Measurements from ENCODE around the gene TRIM62.

The TRIM62 gene

DNA sequence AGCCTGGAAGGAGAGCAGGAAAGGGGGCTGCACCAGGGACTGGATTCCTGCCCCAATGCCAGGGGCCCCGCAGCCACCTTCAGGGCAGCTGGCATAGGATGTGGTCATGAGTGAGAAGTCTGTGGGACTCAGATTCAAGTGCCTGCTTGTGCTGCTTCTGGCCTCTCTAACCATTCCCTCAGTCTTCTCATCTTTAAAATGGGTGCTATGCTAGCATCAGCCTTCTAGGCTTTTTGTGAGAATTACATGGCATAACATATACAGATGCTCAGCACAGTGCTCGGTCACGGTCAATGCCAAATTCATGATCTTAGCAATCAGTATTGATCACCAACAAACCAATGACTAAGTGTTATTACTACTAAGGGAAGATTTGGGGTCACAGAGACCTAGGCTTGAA is 23.5 kb downstream of the TRIM62 start:
- peaks cover 33% of the 10 kb centered on the region for H3K36me3 Mint-ChIP-seq (ENCODE audit: low read depth)
- no peak overlapping the region for H3K27ac Mint-ChIP-seq
- H3K4me1 Mint-ChIP-seq (ENCODE audit: low read depth): peaks cover 8% of the 10 kb centered on the region
- H3K27me3 Mint-ChIP-seq: peaks cover 5% of the 10 kb centered on the region
- no peaks in the 10 kb centered on the region for H3K9me3 Mint-ChIP-seq
- no peak overlapping the region for H3K4me3 Mint-ChIP-seq
- intact Hi-C loops (cut with micrococcal nuclease): no loop called here

DNA sequence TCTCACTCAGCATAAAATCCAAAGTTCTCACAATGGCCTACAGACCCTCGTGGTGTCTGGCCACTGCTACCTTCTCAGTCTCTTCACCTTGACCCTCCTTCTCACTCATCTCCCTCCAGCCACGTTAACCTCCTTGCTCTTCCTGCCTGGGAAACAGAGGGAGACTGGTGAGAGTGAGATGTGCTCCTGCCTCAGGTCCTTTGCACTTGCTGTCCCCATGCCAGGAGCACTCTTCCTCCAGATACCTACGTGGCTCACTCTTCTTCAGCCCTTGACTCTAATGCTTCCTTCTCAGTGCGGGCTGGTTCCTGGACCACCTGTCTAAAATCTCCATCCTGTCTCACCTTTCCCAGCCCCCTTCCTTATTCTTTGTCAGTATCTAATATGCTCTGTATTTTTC is 24.7 kb downstream of the TRIM62 start:
- peaks cover 42% of the 10 kb centered on the region for H3K36me3 Mint-ChIP-seq (ENCODE audit: low read depth)
- no peak overlapping the region for H3K27ac Mint-ChIP-seq
- peaks cover 5% of the 10 kb centered on the region for H3K27me3 Mint-ChIP-seq
- intact Hi-C loops (cut with micrococcal nuclease): no loop called here
- H3K4me3 Mint-ChIP-seq: no peak overlapping the region
- no peaks in the 10 kb centered on the region for H3K9me3 Mint-ChIP-seq
- peaks cover 8% of the 10 kb centered on the region for H3K4me1 Mint-ChIP-seq (ENCODE audit: low read depth)

DNA sequence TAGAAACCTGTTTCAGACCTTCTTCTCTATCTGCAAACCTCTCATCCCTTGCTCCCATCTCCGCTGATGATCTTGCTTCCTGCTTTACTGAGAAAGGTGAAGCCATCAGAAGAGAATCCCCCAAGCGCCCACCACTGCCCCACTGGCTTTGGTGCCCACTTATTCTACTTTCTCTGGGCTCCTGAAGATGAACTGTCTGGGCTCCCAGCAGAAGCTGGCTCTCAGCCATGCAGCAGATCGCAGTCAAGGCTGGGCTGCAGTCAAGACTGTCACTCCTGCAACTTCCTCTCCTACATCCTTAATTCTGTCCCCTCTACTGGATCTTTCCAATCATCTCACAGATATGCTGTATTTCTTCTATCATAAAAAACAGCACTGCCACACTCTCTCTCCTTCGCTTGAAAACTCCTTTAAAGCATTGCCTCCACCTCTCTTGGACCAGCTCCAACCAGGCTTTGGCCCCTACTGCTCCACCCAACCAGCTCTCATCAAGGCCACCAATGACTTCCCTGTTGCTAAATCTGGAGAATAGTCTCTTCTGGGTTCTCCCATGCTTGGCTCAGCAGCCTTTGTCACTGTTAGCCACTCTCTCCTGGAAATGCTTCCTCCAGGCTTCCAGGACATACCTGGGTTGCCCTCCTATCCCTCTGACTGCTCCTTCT is 25.8 kb downstream of the TRIM62 start:
- peaks cover under 1% of the 10 kb centered on the region for H3K27me3 Mint-ChIP-seq
- peaks cover 49% of the 10 kb centered on the region for H3K36me3 Mint-ChIP-seq (ENCODE audit: low read depth)
- intact Hi-C loops (cut with micrococcal nuclease): no loop called here
- H3K4me1 Mint-ChIP-seq (ENCODE audit: low read depth): peaks cover 8% of the 10 kb centered on the region
- no peaks in the 10 kb centered on the region for H3K9me3 Mint-ChIP-seq
- H3K27ac Mint-ChIP-seq: no peak overlapping the region
- no peak overlapping the region for H3K4me3 Mint-ChIP-seq

DNA sequence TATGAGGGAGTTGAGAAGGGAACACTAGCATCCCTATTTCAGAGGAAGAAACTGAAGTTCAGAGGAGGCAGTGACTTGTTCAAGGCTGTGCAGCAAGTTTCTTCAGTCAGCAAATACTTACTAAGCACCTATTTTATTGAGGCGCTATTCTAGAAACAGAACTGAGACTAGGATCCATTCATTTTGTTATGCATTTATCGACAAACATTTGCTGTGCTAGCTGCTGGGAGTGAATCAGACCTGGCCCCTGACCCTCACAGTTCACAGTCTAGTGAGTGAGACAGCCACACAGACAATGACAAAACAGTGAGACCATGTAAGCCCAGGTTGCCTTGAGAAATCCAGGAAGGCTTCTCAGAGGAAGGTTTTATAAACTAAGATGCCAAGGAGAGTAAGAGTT is 28.2 kb downstream of the TRIM62 start:
- Mint-ChIP-seq H3K4me3 (no peak overlapping the region), H3K9me3 (no peaks in the 10 kb centered on the region), H3K4me1 (ENCODE audit: low read depth) (peaks cover 8% of the 10 kb centered on the region), H3K27me3 (no peaks in the 10 kb centered on the region), H3K36me3 (ENCODE audit: low read depth) (peaks cover 50% of the 10 kb centered on the region), H3K27ac (no peak overlapping the region)
- intact Hi-C loops (cut with micrococcal nuclease): no loop called here

DNA sequence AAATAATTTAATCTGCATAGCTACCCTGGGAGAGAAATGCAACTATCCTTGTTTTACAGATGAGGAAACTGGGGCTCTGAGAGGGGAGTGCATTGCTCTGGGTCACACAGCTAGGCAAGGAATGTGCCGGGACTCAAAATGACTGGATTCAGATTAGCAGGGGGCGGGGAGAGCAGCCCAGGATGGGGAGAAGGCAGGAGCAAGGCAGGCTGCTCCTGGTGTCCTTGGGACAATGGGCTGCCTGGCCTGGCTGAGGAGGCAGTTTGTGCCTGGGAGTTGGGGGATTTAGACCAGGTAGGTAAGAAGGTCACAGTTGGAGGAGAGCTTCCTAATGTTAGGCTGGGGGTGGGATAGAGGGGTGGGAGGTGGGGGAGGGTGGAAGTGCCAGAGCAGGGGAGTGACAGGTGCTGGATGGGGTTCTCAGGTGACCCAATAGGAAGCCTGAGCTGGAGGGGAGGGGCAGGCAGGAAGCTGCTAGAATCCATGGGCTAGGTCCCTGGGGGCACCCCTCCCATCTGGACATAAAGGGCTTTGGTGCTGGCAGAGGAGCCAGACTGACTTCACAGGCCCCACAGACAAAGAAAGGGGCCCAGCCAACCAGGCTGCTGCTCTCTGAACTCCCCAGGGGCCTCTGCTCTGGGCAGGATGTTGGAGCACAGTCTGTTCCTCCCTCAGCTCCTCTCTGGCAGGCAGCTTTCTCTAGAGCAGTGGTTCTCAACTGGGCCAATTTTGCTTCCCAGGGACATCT is 29.0 kb downstream of the TRIM62 start:
- no peaks in the 10 kb centered on the region for H3K27me3 Mint-ChIP-seq
- H3K4me1 Mint-ChIP-seq (ENCODE audit: low read depth): peaks cover 8% of the 10 kb centered on the region
- intact Hi-C loops (cut with micrococcal nuclease): no loop called here
- peaks cover 43% of the 10 kb centered on the region for H3K36me3 Mint-ChIP-seq (ENCODE audit: low read depth)
- H3K9me3 Mint-ChIP-seq: no peaks in the 10 kb centered on the region
- H3K4me3 Mint-ChIP-seq: no peak overlapping the region
- no peak overlapping the region for H3K27ac Mint-ChIP-seq

DNA sequence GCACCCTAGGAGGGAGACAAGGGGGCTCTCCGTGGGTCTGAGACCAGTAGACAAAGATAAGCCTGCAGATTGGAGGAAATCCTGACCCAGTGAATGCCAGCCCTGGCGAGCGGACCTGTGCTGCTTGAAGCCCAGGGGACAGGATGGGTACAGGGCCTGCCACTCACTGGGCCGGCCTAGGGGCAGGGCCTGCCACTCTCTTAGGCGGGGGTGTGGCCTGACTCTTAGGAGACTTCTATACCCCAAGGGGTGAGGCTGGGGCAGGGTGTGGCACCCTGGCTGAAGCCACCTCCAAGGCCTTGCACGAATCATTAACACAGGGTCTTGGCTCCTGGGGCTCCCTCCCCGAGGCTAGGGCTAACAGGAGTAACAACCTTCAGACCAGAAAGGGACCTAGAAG is 30.7 kb downstream of the TRIM62 start:
- H3K9me3 Mint-ChIP-seq: no peaks in the 10 kb centered on the region
- H3K4me3 Mint-ChIP-seq: no peak overlapping the region
- H3K27ac Mint-ChIP-seq: no peak overlapping the region
- H3K4me1 Mint-ChIP-seq (ENCODE audit: low read depth): peaks cover 4% of the 10 kb centered on the region
- intact Hi-C loops (cut with micrococcal nuclease): no loop called here
- H3K27me3 Mint-ChIP-seq: no peaks in the 10 kb centered on the region
- H3K36me3 Mint-ChIP-seq (ENCODE audit: low read depth): peaks cover 46% of the 10 kb centered on the region

DNA sequence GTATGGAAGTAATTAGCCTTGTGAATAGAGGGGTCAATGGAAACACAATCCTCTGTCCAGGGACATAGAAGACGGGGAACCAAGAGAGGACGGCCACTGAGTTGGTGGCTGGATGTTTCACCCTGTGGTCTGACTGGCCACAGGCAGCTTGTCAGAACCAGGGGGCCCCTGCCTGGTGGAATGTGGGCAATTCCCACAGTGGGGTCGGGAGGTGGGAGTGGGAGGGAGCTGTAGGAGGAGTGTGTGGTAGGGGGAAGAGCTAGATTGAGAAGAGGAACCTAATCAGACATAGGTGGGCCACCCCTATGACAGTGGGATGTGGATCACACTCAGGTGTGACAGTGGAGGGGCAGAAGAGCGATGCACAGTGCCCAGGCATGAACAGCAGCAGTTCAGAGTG is 31.3 kb downstream of the TRIM62 start:
- Mint-ChIP-seq H3K27ac (no peak overlapping the region), H3K4me3 (no peak overlapping the region), H3K4me1 (ENCODE audit: low read depth) (peaks cover 5% of the 10 kb centered on the region), H3K9me3 (no peaks in the 10 kb centered on the region), H3K27me3 (no peaks in the 10 kb centered on the region), H3K36me3 (ENCODE audit: low read depth) (peaks cover 50% of the 10 kb centered on the region)
- intact Hi-C loops (cut with micrococcal nuclease): no loop called here

DNA sequence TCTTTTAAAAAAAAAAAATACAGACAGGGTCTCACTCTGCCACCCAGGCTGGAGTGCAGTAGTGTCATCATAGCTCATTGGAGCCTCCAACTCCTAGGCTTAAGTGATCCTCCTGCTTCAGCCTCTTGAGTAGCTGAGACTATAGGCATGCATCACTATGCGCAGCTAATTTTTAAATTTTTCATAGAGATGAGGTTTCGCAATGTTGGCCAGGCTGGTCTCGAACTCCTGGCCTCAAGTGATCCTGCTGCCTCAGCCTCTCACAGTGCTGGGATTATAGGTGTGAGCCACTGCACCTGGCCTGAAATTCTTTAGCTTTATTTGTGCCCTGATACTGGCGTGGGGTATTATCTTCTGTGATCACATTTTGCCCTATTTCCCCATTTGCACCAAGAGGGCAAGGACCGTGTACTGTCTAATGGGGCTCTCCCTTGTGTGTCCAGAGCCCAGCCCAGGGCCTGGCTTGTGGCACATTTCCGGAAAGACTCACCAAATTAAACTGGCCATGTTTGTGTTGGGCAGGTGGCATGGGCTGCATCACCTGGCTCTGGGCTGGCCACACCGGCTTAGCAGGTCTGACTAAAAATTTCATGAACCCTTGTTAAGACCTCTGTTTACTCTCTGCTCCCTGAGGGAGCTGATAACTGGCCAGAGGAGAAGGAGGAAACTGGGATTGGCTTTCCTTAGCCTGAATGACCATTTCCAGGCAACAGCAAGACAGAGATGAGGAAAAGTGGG is 32.2 kb downstream of the TRIM62 start:
- Mint-ChIP-seq H3K36me3 (ENCODE audit: low read depth) (peaks cover 56% of the 10 kb centered on the region), H3K4me3 (no peak overlapping the region), H3K27me3 (no peaks in the 10 kb centered on the region), H3K4me1 (ENCODE audit: low read depth) (peaks cover 7% of the 10 kb centered on the region), H3K9me3 (no peaks in the 10 kb centered on the region), H3K27ac (no peak overlapping the region)
- intact Hi-C loops (cut with micrococcal nuclease): no loop called here

DNA sequence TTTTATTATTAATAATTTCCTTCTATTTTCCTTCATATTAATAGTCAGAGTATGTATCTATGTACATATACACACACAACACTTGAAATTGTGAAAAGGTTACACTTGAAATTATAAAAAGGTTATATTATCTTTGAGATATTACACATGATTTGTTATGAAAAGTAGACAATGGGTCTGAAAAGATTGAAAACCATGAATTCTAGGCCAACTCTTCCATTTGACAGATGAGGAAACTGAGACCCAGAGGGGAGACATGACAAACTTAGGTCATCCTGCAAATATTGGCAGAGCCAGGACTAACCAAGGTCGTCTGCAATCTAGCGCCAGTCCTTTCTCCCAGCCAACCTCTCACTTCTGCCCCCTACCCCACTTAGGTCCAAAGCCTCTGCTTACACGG is 33.2 kb downstream of the TRIM62 start:
- intact Hi-C loops (cut with micrococcal nuclease): no loop called here
- H3K27ac Mint-ChIP-seq: no peak overlapping the region
- H3K4me1 Mint-ChIP-seq (ENCODE audit: low read depth): peaks cover 8% of the 10 kb centered on the region
- H3K4me3 Mint-ChIP-seq: no peak overlapping the region
- peaks cover 49% of the 10 kb centered on the region for H3K36me3 Mint-ChIP-seq (ENCODE audit: low read depth)
- H3K9me3 Mint-ChIP-seq: no peaks in the 10 kb centered on the region
- H3K27me3 Mint-ChIP-seq: no peaks in the 10 kb centered on the region

DNA sequence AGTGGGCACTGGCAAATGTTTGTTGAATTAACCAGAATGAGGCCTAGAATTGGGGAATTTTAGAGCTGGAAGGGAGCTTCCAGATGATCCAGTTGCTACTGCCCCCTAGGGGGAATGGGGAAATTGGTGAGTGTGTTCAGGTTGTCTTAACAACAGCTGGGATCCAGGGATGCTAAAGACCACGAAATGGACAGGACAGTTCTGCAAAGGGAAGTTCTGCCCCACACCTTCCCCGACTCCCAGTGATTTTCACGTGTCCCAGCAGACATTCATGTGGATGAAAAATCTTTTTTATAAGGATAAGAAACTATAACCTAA is 33.9 kb downstream of the TRIM62 start:
- Mint-ChIP-seq H3K9me3 (no peaks in the 10 kb centered on the region), H3K36me3 (ENCODE audit: low read depth) (peaks cover 49% of the 10 kb centered on the region), H3K4me1 (ENCODE audit: low read depth) (peaks cover 14% of the 10 kb centered on the region), H3K4me3 (no peak overlapping the region), H3K27ac (no peak overlapping the region), H3K27me3 (no peaks in the 10 kb centered on the region)
- intact Hi-C loops (cut with micrococcal nuclease): no loop called here

DNA sequence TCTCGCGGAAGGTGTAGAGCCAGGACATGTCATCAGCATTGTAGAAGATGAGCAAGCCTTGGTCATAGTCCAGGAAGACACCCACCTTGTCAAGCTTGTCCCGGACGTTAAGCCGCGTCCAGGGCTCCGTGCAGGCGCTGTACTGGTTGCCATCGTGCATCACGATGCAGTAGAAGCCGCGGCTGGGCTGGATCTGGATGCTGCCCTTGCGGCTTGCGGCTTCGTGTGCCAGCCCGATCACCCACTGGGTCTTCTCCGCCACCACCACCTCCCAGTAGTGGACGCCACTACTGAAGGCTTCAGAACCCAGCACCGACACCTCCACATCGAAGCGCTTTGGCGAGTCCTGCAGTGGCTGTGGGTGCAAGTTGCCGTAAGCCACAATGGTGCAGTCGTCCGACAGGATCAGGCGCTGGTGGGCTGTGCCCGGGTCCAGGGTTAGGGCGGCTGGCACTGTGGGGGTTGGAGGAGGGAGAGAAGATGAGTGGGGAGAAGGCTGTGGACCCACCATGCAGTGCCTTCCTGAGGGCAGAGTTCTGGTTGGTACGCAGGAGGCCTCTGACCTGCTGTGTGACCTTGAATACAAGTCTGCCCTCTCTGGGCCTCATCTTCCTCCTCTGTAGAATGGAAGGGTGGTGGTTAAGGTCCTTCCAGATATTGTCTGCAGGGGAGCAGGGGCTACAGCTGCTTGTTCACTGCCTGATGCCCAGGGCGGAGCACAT is 34.4 kb downstream of the TRIM62 start:
- intact Hi-C loops (cut with micrococcal nuclease): no loop called here
- Mint-ChIP-seq H3K9me3 (no peaks in the 10 kb centered on the region), H3K36me3 (ENCODE audit: low read depth) (peaks cover 43% of the 10 kb centered on the region), H3K4me3 (no peak overlapping the region), H3K27me3 (no peaks in the 10 kb centered on the region), H3K4me1 (ENCODE audit: low read depth) (peaks cover 15% of the 10 kb centered on the region), H3K27ac (no peak overlapping the region)

DNA sequence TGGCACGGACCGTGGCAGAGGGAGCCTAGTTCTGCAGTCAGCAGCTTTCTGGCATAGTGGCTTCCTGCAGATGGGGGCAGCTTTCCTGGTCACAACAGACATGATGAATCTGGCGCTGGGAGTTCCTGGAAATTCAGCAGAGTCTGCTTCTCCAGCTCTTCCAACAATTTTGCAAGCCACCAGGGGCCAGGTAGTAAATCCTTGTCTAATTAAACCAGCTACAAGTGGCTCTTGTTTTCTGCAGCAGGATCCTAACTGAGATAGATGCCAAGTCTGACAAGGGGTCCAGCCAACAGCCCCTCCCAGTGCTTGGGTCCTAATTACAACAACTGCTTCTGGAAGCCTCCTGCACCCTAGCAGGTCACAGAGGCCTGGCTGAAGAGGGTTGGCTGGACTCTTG is 35.8 kb downstream of the TRIM62 start:
- no peaks in the 10 kb centered on the region for H3K27me3 Mint-ChIP-seq
- no peak overlapping the region for H3K27ac Mint-ChIP-seq
- H3K4me3 Mint-ChIP-seq: no peak overlapping the region
- no peaks in the 10 kb centered on the region for H3K9me3 Mint-ChIP-seq
- intact Hi-C loops (cut with micrococcal nuclease): no loop called here
- peaks cover 33% of the 10 kb centered on the region for H3K36me3 Mint-ChIP-seq (ENCODE audit: low read depth)
- H3K4me1 Mint-ChIP-seq (ENCODE audit: low read depth): peaks cover 20% of the 10 kb centered on the region

DNA sequence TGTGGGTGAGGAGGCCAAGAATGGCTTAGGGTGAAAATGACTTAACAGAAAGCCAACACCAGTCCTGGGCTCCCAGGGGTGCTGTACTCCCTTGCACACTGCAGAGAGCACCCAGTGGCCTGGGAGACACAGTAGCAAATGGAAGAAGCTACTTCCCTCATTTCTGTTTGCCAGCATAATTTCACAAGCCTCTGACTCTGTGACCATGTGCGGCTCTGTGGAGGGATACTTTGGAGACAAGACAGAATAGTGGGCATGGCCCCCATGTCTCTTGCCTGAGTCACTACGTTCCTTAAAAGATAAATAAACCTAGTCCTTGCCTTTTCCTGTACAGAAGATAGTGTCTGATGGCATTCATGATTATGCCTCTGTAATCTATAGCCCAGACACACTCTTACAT is 38.1 kb downstream of the TRIM62 start:
- H3K9me3 Mint-ChIP-seq: no peaks in the 10 kb centered on the region
- H3K27me3 Mint-ChIP-seq: no peaks in the 10 kb centered on the region
- H3K36me3 Mint-ChIP-seq (ENCODE audit: low read depth): peaks cover 22% of the 10 kb centered on the region
- no peak overlapping the region for H3K4me3 Mint-ChIP-seq
- no peak overlapping the region for H3K27ac Mint-ChIP-seq
- intact Hi-C loops (cut with micrococcal nuclease): no loop called here
- H3K4me1 Mint-ChIP-seq (ENCODE audit: low read depth): peaks cover 28% of the 10 kb centered on the region

DNA sequence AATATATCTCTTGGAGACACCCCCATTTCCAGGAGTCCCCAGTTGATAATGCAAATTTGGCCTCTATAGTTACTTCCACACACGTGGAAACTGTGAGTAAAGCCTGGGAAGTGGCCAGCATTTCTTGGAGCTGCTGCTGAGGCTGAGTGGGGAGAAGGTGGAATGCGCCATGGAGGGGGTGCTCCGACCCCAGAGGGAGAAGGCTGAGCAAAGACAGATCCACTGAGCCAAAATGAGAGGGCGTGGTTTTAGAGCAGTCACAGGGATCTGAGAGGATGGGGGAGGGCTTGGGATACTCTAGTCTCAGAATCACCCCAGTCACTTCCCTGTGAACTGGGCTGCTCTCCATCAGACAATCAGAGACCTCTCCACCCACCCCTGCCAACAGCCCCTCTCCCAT is 38.7 kb downstream of the TRIM62 start:
- H3K27me3 Mint-ChIP-seq: no peaks in the 10 kb centered on the region
- H3K36me3 Mint-ChIP-seq (ENCODE audit: low read depth): peaks cover 22% of the 10 kb centered on the region
- intact Hi-C loops (cut with micrococcal nuclease): no loop called here
- H3K27ac Mint-ChIP-seq: no peak overlapping the region
- no peaks in the 10 kb centered on the region for H3K9me3 Mint-ChIP-seq
- no peak overlapping the region for H3K4me3 Mint-ChIP-seq
- H3K4me1 Mint-ChIP-seq (ENCODE audit: low read depth): peaks cover 28% of the 10 kb centered on the region
